H1 (cell line): ENCODE measurements around the gene DRC3. TPM values are rescaled to one million over a fixed set of nuclear protein-coding genes. Genes with fewer than 3 reads are reported as not detected.

Experiments used
- CTCF ChIA-PET: fragments of 300-600 bp; sonication (Branson Sonifier 250); formaldehyde crosslinking; loops from one replicate; lab custom pipeline; 2021; ENCODE audit not compliant: partially characterized antibody; lab: Charles Lee
- POLR2A ChIA-PET: fragments of 300-600 bp; sonication (Branson Sonifier 250); formaldehyde crosslinking; loops from one replicate; lab custom pipeline; 2021; ENCODE audit warnings: inconsistent platforms; ENCODE audit not compliant: partially characterized antibody; lab: Charles Lee
- DNase-seq, 2 experiments: peaks; one replicate each; pipeline versions ENCODE4 v3.0.0 to v3.0.0-alpha.2; 2010 to 2022; ENCODE audit warnings: low spot score in 2 of 2, low read depth in 1 of 2, mixed read lengths in 1 of 2
- FAIRE-seq: peaks from 2 replicates; lab custom pipeline; 2011; peaks lifted over from hg19 to GRCh38; lab: Jason Lieb, UNC
- H2AFZ ChIP-seq: 2 replicates; pipeline ENCODE4 v1.8.1; 2012; ENCODE audit warnings: low read length, inconsistent platforms
- H2AK5ac ChIP-seq: 2 replicates; pipeline ENCODE4 v1.6.1; 2013; ENCODE audit warnings: low read depth, low read length
- H2BK120ac ChIP-seq: replicated peaks from 2 replicates; pipeline ENCODE3; 2013; ENCODE audit warnings: low read depth, low read length, inconsistent platforms
- H2BK12ac ChIP-seq: 2 replicates; pipeline ENCODE4 v1.6.1; 2013; ENCODE audit warnings: low read depth, low read length
- H2BK15ac ChIP-seq: 2 replicates; pipeline ENCODE4 v1.6.1; 2013; ENCODE audit warnings: low read length
- H2BK20ac ChIP-seq: 2 replicates; pipeline ENCODE4 v1.6.1; 2013; ENCODE audit warnings: low read length
- H2BK5ac ChIP-seq: 2 replicates; pipeline ENCODE4 v1.6.1; 2013; ENCODE audit warnings: low read depth, low read length
- H3K14ac ChIP-seq: 2 replicates; pipeline ENCODE4 v1.6.1; 2013; ENCODE audit warnings: inconsistent platforms; ENCODE audit not compliant: insufficient read length
- H3K18ac ChIP-seq: 2 replicates; pipeline ENCODE4 v1.6.1; 2013; ENCODE audit warnings: low read length; ENCODE audit errors: extremely low read depth
- H3K23ac ChIP-seq: 2 replicates; pipeline ENCODE4 v1.6.1; 2013; ENCODE audit warnings: inconsistent platforms; ENCODE audit not compliant: insufficient read length
- H3K23me2 ChIP-seq: 2 replicates; pipeline ENCODE4 v1.6.1; 2013; ENCODE audit warnings: low read depth, low read length
- H3K27ac ChIP-seq: 2 replicates; pipeline ENCODE4 v1.6.1; 2011; ENCODE audit warnings: low read depth, low read length, inconsistent platforms
- H3K27me3 ChIP-seq, 4 experiments: replicated peaks in 1 of 4; 1 replicate in 1 of 4; 2 replicates in 3 of 4; pipeline versions ENCODE4 v1.6.1 to v1.8.1; 2011 to 2013; ENCODE audit warnings: low read length in 3 of 4, mild to moderate bottlenecking in 3 of 4, inconsistent platforms in 2 of 4, mixed read lengths in 2 of 4, moderate library complexity in 1 of 4; ENCODE audit not compliant: control insufficient read depth in 3 of 4, insufficient read depth in 3 of 4; ENCODE audit errors: extremely low read depth in 1 of 4
- H3K36me3 ChIP-seq, 4 experiments: 2 replicates each; pipeline versions ENCODE4 v1.6.1 to v1.8.1; 2011 to 2013; ENCODE audit warnings: mild to moderate bottlenecking in 4 of 4, low read length in 3 of 4, moderate library complexity in 2 of 4, control low read depth in 1 of 4, inconsistent platforms in 1 of 4; ENCODE audit not compliant: insufficient read depth in 4 of 4, control insufficient read depth in 2 of 4
- H3K4ac ChIP-seq: replicated peaks from 2 replicates; pipeline ENCODE3; 2013; ENCODE audit warnings: low read length, low read depth, mixed read lengths, inconsistent platforms; ENCODE audit not compliant: insufficient read length
- H3K4me1 ChIP-seq, 4 experiments: replicated peaks in 1 of 4; 1 replicate in 1 of 4; 2 replicates in 3 of 4; pipeline versions ENCODE4 v1.6.1 to v1.8.1; 2011 to 2013; ENCODE audit warnings: low read length in 3 of 4, inconsistent platforms in 2 of 4, mixed read lengths in 1 of 4; ENCODE audit not compliant: insufficient read depth in 4 of 4, control insufficient read depth in 3 of 4
- H3K4me2 ChIP-seq, 2 experiments: 2 replicates each; pipeline versions ENCODE4 v1.6.1 to v1.8.1; 2011 to 2013; ENCODE audit warnings: low read depth in 2 of 2, low read length in 2 of 2, control low read depth in 1 of 2, inconsistent platforms in 1 of 2, mild to moderate bottlenecking in 1 of 2; ENCODE audit not compliant: insufficient read depth in 1 of 2
- H3K4me3 ChIP-seq, 4 experiments: fragments of 200-600, 300-600 bp in 1 of 4; sonication (generic), shearing (Covaris generic), sonication (Bioruptor Twin) in 1 of 4; 2 replicates each; pipeline versions ENCODE4 v1.5.1 to v1.8.1; 2011 to 2016; ENCODE audit warnings: low read length in 4 of 4, low read depth in 3 of 4, control low read depth in 2 of 4, inconsistent platforms in 2 of 4, mild to moderate bottlenecking in 2 of 4, mixed read lengths in 1 of 4, moderate library complexity in 1 of 4; ENCODE audit not compliant: insufficient read depth in 2 of 4; ENCODE audit errors: extremely low read depth in 1 of 4
- H3K56ac ChIP-seq: replicated peaks from 2 replicates; pipeline ENCODE3; 2013; ENCODE audit warnings: low read depth, mild to moderate bottlenecking, mixed read lengths, low read length, inconsistent platforms; ENCODE audit not compliant: insufficient read length
- H3K79me1 ChIP-seq: 2 replicates; pipeline ENCODE4 v1.6.1; 2013; ENCODE audit warnings: low read depth, low read length, control low read depth
- H3K79me2 ChIP-seq, 2 experiments: 2 replicates each; pipeline versions ENCODE4 v1.6.1 to v1.8.1; 2012 to 2013; ENCODE audit warnings: low read length in 2 of 2, mild to moderate bottlenecking in 2 of 2, inconsistent platforms in 1 of 2; ENCODE audit not compliant: insufficient read depth in 2 of 2, control insufficient read depth in 1 of 2
- H3K9ac ChIP-seq, 4 experiments: replicated peaks in 1 of 4; 1 replicate in 1 of 4; 2 replicates in 3 of 4; pipeline versions ENCODE4 v1.6.1 to v1.8.1; 2011 to 2013; ENCODE audit warnings: low read depth in 3 of 4, low read length in 3 of 4, control low read depth in 2 of 4, mild to moderate bottlenecking in 2 of 4, moderate library complexity in 2 of 4, inconsistent platforms in 1 of 4; ENCODE audit errors: extremely low read depth in 1 of 4
- H3K9me3 ChIP-seq, 2 experiments: 2 replicates each; pipeline versions ENCODE4 v1.6.1 to v1.8.1; 2012 to 2013; ENCODE audit warnings: mild to moderate bottlenecking in 2 of 2, moderate library complexity in 2 of 2, control low read depth in 1 of 2, inconsistent platforms in 1 of 2, low read depth in 1 of 2, low read length in 1 of 2, mixed read lengths in 1 of 2; ENCODE audit not compliant: insufficient read depth in 2 of 2
- H4K20me1 ChIP-seq, 2 experiments: replicated peaks in 1 of 2; 2 replicates each; pipeline versions ENCODE3 to v1.8.1; 2011 to 2013; ENCODE audit warnings: inconsistent platforms in 2 of 2, low read length in 2 of 2, mild to moderate bottlenecking in 1 of 2; ENCODE audit not compliant: insufficient read depth in 2 of 2, control insufficient read depth in 1 of 2
- H4K5ac ChIP-seq: 2 replicates; pipeline ENCODE4 v1.6.1; 2013; ENCODE audit warnings: low read length, low read depth, mixed read lengths, inconsistent platforms; ENCODE audit not compliant: insufficient read length
- H4K8ac ChIP-seq: 2 replicates; pipeline ENCODE4 v1.8.0; 2013; ENCODE audit warnings: mild to moderate bottlenecking, moderate library complexity, low read length, inconsistent platforms; ENCODE audit not compliant: insufficient read depth; ENCODE audit errors: extremely low read depth
- H4K91ac ChIP-seq: replicated peaks from 2 replicates; pipeline ENCODE3; 2013; ENCODE audit warnings: low read length, mixed read lengths, inconsistent platforms; ENCODE audit not compliant: insufficient read length
- CREB1 ChIP-seq: IDR thresholded peaks from 2 replicates; pipeline ENCODE4 v1.6.1; 2012; ENCODE audit warnings: inconsistent platforms
- CTBP2 ChIP-seq: IDR thresholded peaks from 2 replicates; pipeline ENCODE4 v1.7.0; 2011; ENCODE audit warnings: borderline replicate concordance, mild to moderate bottlenecking, moderate library complexity, mixed read lengths, low read length; ENCODE audit not compliant: insufficient read depth, insufficient read length
- EGR1 ChIP-seq: IDR thresholded peaks from 2 replicates; pipeline ENCODE4 v1.6.1; 2011; ENCODE audit warnings: low read depth, low read length, borderline replicate concordance
- FOSL1 ChIP-seq: IDR thresholded peaks from 2 replicates; pipeline ENCODE4 v1.6.1; 2011; ENCODE audit warnings: mild to moderate bottlenecking, low read depth, low read length, moderate library complexity; ENCODE audit not compliant: insufficient read depth
- HDAC2 ChIP-seq, 2 experiments: fragments of 300-600 bp in 1 of 2; sonication (generic) in 1 of 2; IDR thresholded peaks; 2 replicates each; pipeline ENCODE4 v1.6.1; 2011 to 2012; ENCODE audit warnings: low read depth in 2 of 2, low read length in 2 of 2, mild to moderate bottlenecking in 2 of 2, moderate library complexity in 2 of 2, borderline replicate concordance in 1 of 2, inconsistent platforms in 1 of 2
- JUND ChIP-seq: IDR thresholded peaks from 2 replicates; pipeline ENCODE4 v1.6.1; 2011; ENCODE audit warnings: mild to moderate bottlenecking, improper control_type of control experiment, low read length
- KDM1A ChIP-seq: fragments of 200-600, 300-600 bp; sonication (generic); IDR thresholded peaks from 2 replicates; pipeline ENCODE4 v1.7.1; 2016; ENCODE audit warnings: mild to moderate bottlenecking, low read length, borderline replicate concordance
- NANOG ChIP-seq: IDR thresholded peaks from 2 replicates; pipeline ENCODE4 v1.6.1; 2011; ENCODE audit warnings: low read length, low read depth, mild to moderate bottlenecking, inconsistent platforms; ENCODE audit not compliant: insufficient read depth, poor library complexity, severe bottlenecking
- RAD21 ChIP-seq, 2 experiments: IDR thresholded peaks in 1 of 2; conservative IDR thresholded peaks in 1 of 2; 2 replicates each; pipeline ENCODE4 v1.6.1; 2011; ENCODE audit warnings: low read depth in 2 of 2, low read length in 2 of 2, improper control_type of control experiment in 1 of 2, inconsistent platforms in 1 of 2, mild to moderate bottlenecking in 1 of 2, moderate library complexity in 1 of 2
- RXRA ChIP-seq: IDR thresholded peaks from 2 replicates; pipeline ENCODE4 v1.6.1; 2011; ENCODE audit warnings: low read depth, mild to moderate bottlenecking, low read length, moderate library complexity; ENCODE audit not compliant: insufficient read depth
- SP4 ChIP-seq: IDR thresholded peaks from 2 replicates; pipeline ENCODE4 v1.6.1; 2012; ENCODE audit warnings: low read length, inconsistent platforms
- WGBS, 2 experiments: shearing (Covaris generic) in 1 of 2; methylation state at CpG; one replicate each; pipeline versions ENCODE4 v1.1.6 to v1.1.7; 2013 to 2015; ENCODE audit warnings: low lambda C conversion rate in 2 of 2, mixed read lengths in 2 of 2, inconsistent platforms in 1 of 2, low coverage in 1 of 2, missing lambda C conversion rate in 1 of 2; ENCODE audit not compliant: insufficient replicate concordance in 2 of 2, insufficient coverage in 1 of 2, insufficient read length in 1 of 2; ENCODE audit errors: extremely low coverage in 1 of 2, missing lambda C conversion rate in 1 of 2; 5-methylcytosine and 5-hydroxymethylcytosine counted together
- polyA plus RNA-seq, 7 experiments: library from polyadenylated mRNA; depleted of rRNA in 3 of 7; stranded (reverse) in 5 of 7; unstranded in 2 of 7; fragments of >200 nt in 5 of 7; fragments of 200-250 nt in 2 of 7; gene quantifications; 1 replicate in 5 of 7; 2 replicates in 1 of 7; 4 replicates in 1 of 7; pipeline versions ENCODE4 v1.2.1 to v1.2.3, GENCODE V29; 2011 to 2013; ENCODE audit warnings: missing spikeins in 2 of 7, mixed read lengths in 2 of 7
- total RNA-seq: library from RNA; stranded (reverse); fragmentation: NEBNext Ultra II Directional; extraction: Animal tissue kit (Norgen Biotek cat#: 25700); gene quantifications from 2 replicates; pipeline ENCODE4 v1.2.1, GENCODE V29; 2021

Gene DRC3
- total and polyA plus RNA-seq, 2 of the 8 experiments (the other 6 are each of a cell fraction or from before 2014, with no cell fraction given), result 0.59 TPM; not detected in 1

DNA sequence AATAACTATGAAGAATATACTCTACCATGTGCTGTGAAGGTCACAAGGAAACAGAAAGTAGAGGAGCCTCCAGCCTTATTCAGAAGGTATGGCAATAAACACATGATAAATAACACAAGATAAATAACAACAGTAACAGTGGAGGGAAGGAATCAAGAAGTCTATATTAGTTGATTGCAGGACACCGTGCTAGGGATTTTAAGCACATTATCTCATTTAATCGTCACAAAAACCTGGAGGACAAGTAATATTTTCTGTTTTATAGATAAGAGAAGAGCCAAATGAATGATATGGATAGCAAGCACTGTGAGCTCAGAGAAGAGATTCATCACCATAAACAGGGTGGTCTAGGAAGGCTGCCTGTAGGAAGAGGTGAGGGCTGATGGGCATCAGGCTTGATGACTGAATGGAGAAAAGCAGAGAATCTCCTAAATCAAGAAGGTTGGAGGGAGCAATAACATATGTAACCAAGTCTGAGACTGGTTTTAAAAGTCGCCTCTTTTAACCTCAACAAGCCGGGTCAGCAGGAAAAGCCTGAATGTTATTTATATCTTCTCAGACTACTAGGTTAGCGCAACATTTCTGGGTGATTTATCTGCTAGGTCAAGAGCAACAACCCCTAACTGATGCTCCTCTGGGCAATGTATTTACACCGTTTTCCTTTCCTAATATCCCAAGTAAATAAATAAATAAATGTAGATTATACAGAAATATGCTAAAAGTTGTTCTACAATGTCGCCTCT is 8.8 kb upstream of the DRC3 start:
- H2BK15ac ChIP-seq, result no peak overlapping the region
- DNase-seq, result no peak
- H3K4me2 ChIP-seq, result no peak overlapping the region
- no peak overlapping the region for H3K56ac ChIP-seq
- peaks cover 0 to under 1% (median 0%) of the 10 kb centered on the region in 4 experiments; a peak in 1 of 7 replicates for H3K4me1 ChIP-seq
- H3K14ac ChIP-seq, result no peak overlapping the region
- H3K9ac ChIP-seq, result no peak overlapping the region
- H3K79me1 ChIP-seq, result no peaks in the 10 kb centered on the region; the same call in 1 of the 2 replicates
- TF ChIP-seq RXRA (no peak), SP4 (no peak), CTBP2 (no peak), HDAC2 (IDR thresholded peaks at IDR 0.05; ENCODE audit: borderline replicate concordance in 1 of 2, low read depth in 2 of 2, low read length in 2 of 2) (no peak), EGR1 (no peak), FOSL1 (no peak), NANOG (no peak), JUND (no peak), RAD21 (IDR thresholded peaks at IDR 0.05 in 1 of 2, conservative IDR thresholded peaks at IDR 0.05 in 1 of 2; ENCODE audit: low read depth in 2 of 2, low read length in 2 of 2) (no peak), CREB1 (no peak), KDM1A (no peak)
- no peak overlapping the region for H2BK5ac ChIP-seq
- H2AK5ac ChIP-seq, result no peak overlapping the region
- no peak overlapping the region for H3K18ac ChIP-seq
- H4K5ac ChIP-seq, result no peak overlapping the region
- no peaks in the 10 kb centered on the region for H3K36me3 ChIP-seq
- H3K23me2 ChIP-seq, result no peaks in the 10 kb centered on the region; the same call in 1 of the 2 replicates
- H3K79me2 ChIP-seq, result no peaks in the 10 kb centered on the region
- H4K91ac ChIP-seq, result no peak overlapping the region
- no peak overlapping the region for H2BK20ac ChIP-seq
- H3K27ac ChIP-seq, result no peak overlapping the region
- POLR2A ChIA-PET, result no interaction called here
- no peak overlapping the region for H3K23ac ChIP-seq
- H3K4ac ChIP-seq, result no peak overlapping the region
- H4K20me1 ChIP-seq, result no peaks in the 10 kb centered on the region
- H3K4me3 ChIP-seq, result no peak overlapping the region
- H2BK12ac ChIP-seq, result no peak overlapping the region
- CTCF ChIA-PET, result no interaction called here
- 86% methylated on average over 7 of the region's 7 CpGs; no CpG with 5 or more reads in 1 of the 2 experiments for WGBS, 2 experiments
- no peak overlapping the region for H2AFZ ChIP-seq
- H4K8ac ChIP-seq, result no peak overlapping the region
- FAIRE-seq, result no peak
- H2BK120ac ChIP-seq, result no peak overlapping the region
- no peaks in the 10 kb centered on the region for H3K9me3 ChIP-seq
- no peaks in the 10 kb centered on the region for H3K27me3 ChIP-seq
